ENCODE data around the gene TMEM132D.

The TMEM132D gene

DNA sequence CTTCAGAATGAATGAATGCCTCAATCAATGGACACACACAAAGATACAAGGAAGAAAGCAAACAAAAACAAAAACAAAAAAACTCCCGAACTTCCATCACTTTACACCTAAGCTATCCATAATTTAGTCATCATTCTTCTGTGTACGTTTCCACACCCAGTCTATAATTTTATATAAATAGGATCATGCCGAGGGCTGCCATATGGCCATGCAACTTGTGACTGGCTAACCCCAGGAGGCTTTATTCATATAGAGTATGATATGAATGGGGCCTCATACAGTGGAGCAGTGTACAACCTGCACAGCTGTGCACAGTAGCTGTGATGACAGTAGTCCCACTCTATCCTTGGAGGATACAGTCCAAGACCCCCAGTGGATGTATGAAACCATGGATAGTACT, 365.7 kb downstream of the TMEM132D start:
- no peak overlapping the region for H3K4me3 ChIP-seq (ENCODE audit: low read depth, low read length)
- no peak overlapping the region for H3K27ac ChIP-seq (ENCODE audit: extremely low read depth, low read depth, low read length)
- no peaks in the 10 kb centered on the region for H3K4me1 ChIP-seq (ENCODE audit: control insufficient read depth, insufficient read depth, low read length)
- CTCF ChIA-PET: no interaction called here
- no peak for TF ChIP-seq KLF8 (tag by site-specific recombination; IDR thresholded peaks at IDR 0.05)
- TF ChIP-seq, protein P1, sequence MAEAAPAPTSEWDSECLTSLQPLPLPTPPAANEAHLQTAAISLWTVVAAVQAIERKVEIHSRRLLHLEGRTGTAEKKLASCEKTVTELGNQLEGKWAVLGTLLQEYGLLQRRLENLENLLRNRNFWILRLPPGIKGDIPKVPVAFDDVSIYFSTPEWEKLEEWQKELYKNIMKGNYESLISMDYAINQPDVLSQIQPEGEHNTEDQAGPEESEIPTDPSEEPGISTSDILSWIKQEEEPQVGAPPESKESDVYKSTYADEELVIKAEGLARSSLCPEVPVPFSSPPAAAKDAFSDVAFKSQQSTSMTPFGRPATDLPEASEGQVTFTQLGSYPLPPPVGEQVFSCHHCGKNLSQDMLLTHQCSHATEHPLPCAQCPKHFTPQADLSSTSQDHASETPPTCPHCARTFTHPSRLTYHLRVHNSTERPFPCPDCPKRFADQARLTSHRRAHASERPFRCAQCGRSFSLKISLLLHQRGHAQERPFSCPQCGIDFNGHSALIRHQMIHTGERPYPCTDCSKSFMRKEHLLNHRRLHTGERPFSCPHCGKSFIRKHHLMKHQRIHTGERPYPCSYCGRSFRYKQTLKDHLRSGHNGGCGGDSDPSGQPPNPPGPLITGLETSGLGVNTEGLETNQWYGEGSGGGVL (tag by site-specific recombination; IDR thresholded peaks at IDR 0.05): no peak
- TF ChIP-seq MEIS1 (CRISPR knock-in tag; IDR thresholded peaks at IDR 0.05; ENCODE audit: borderline replicate concordance): no peak
- TF ChIP-seq, protein P2, sequence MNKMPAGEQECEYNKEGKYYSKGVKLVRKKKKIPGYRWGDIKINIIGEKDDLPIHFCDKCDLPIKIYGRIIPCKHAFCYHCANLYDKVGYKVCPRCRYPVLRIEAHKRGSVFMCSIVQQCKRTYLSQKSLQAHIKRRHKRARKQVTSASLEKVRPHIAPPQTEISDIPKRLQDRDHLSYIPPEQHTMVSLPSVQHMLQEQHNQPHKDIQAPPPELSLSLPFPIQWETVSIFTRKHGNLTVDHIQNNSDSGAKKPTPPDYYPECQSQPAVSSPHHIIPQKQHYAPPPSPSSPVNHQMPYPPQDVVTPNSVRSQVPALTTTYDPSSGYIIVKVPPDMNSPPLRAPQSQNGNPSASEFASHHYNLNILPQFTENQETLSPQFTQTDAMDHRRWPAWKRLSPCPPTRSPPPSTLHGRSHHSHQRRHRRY (tag by site-specific recombination; IDR thresholded peaks at IDR 0.05): no peak
- TF ChIP-seq ZNF324 (tag by site-specific recombination; IDR thresholded peaks at IDR 0.05): no peak
- TF ChIP-seq ZNF155 (tag by site-specific recombination; IDR thresholded peaks at IDR 0.05): no peak
- TF ChIP-seq, protein P3, sequence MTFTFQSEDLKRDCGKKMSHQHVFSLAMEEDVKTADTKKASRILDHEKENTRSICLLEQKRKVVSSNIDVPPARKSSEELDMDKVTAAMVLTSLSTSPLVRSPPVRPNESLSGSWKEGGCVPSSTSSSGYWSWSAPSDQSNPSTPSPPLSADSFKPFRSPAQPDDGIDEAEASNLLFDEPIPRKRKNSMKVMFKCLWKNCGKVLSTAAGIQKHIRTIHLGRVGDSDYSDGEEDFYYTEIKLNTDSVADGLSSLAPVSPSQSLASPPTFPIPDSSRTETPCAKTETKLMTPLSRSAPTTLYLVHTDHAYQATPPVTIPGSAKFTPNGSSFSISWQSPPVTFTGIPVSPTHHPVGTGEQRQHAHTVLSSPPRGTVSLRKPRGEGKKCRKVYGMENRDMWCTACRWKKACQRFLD (tag by site-specific recombination; IDR thresholded peaks at IDR 0.05): no peak
- no peak for TF ChIP-seq ZNF132 (tag by site-specific recombination; IDR thresholded peaks at IDR 0.05; ENCODE audit: borderline replicate concordance)
- TF ChIP-seq HOXA7 (CRISPR knock-in tag; IDR thresholded peaks at IDR 0.05; ENCODE audit: borderline replicate concordance): no peak
- no peak for TF ChIP-seq ZFP41 (tag by site-specific recombination; IDR thresholded peaks at IDR 0.05; ENCODE audit: borderline replicate concordance)
- TF ChIP-seq, protein P4, sequence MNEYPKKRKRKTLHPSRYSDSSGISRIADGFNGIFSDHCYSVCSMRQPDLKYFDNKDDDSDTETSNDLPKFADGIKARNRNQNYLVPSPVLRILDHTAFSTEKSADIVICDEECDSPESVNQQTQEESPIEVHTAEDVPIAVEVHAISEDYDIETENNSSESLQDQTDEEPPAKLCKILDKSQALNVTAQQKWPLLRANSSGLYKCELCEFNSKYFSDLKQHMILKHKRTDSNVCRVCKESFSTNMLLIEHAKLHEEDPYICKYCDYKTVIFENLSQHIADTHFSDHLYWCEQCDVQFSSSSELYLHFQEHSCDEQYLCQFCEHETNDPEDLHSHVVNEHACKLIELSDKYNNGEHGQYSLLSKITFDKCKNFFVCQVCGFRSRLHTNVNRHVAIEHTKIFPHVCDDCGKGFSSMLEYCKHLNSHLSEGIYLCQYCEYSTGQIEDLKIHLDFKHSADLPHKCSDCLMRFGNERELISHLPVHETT (tag by site-specific recombination; IDR thresholded peaks at IDR 0.05): no peak
- no peak for TF ChIP-seq ZNF596 (tag by site-specific recombination; IDR thresholded peaks at IDR 0.05)
- TF ChIP-seq ZNF658 (tag by site-specific recombination; IDR thresholded peaks at IDR 0.05): no peak
- no peak for TF ChIP-seq ZNF664 (tag by site-specific recombination; IDR thresholded peaks at IDR 0.05)
- TF ChIP-seq ZBTB20 (tag by site-specific recombination; IDR thresholded peaks at IDR 0.05): no peak
- no peak for TF ChIP-seq ZNF366 (tag by site-specific recombination; conservative IDR thresholded peaks at IDR 0.05)
- no peak for TF ChIP-seq KLF9 (tag by site-specific recombination; IDR thresholded peaks at IDR 0.05; ENCODE audit: low read depth)
- TF ChIP-seq ZNF202 (tag by site-specific recombination; IDR thresholded peaks at IDR 0.05; ENCODE audit: borderline replicate concordance): no peak
- TF ChIP-seq, protein P5, sequence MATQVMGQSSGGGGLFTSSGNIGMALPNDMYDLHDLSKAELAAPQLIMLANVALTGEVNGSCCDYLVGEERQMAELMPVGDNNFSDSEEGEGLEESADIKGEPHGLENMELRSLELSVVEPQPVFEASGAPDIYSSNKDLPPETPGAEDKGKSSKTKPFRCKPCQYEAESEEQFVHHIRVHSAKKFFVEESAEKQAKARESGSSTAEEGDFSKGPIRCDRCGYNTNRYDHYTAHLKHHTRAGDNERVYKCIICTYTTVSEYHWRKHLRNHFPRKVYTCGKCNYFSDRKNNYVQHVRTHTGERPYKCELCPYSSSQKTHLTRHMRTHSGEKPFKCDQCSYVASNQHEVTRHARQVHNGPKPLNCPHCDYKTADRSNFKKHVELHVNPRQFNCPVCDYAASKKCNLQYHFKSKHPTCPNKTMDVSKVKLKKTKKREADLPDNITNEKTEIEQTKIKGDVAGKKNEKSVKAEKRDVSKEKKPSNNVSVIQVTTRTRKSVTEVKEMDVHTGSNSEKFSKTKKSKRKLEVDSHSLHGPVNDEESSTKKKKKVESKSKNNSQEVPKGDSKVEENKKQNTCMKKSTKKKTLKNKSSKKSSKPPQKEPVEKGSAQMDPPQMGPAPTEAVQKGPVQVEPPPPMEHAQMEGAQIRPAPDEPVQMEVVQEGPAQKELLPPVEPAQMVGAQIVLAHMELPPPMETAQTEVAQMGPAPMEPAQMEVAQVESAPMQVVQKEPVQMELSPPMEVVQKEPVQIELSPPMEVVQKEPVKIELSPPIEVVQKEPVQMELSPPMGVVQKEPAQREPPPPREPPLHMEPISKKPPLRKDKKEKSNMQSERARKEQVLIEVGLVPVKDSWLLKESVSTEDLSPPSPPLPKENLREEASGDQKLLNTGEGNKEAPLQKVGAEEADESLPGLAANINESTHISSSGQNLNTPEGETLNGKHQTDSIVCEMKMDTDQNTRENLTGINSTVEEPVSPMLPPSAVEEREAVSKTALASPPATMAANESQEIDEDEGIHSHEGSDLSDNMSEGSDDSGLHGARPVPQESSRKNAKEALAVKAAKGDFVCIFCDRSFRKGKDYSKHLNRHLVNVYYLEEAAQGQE (tag by site-specific recombination; IDR thresholded peaks at IDR 0.05): no peak
- no peak for TF ChIP-seq ZNF473 (tag by site-specific recombination; IDR thresholded peaks at IDR 0.05)
- no peaks in the 10 kb centered on the region for H3K9me3 ChIP-seq (ENCODE audit: control insufficient read depth, insufficient read depth, low read depth, low read length)
- POLR2A ChIA-PET: no interaction called here
- no peaks in the 10 kb centered on the region for H3K36me3 ChIP-seq (ENCODE audit: control insufficient read depth in 2 of 2, insufficient read depth in 1 of 2, low read length in 2 of 2)

Data from HEK293 (cell line).